GM12892 (cell line): ENCODE results near the gene GPR35.

Experiments
- POLR2A ChIP-seq: IDR thresholded peaks from 2 replicates; pipeline ENCODE4 v1.6.1; 2011; ENCODE audit warnings: low read depth, low read length, control low read depth
- POLR2AphosphoS5 ChIP-seq: IDR thresholded peaks from 2 replicates; pipeline ENCODE4 v1.6.1; 2011; ENCODE audit warnings: low read depth, low read length, control low read depth
- TAF1 ChIP-seq: IDR thresholded peaks from 2 replicates; pipeline ENCODE4 v1.6.1; 2011; ENCODE audit warnings: low read depth, mild to moderate bottlenecking, control low read depth, low read length, borderline replicate concordance

DNA sequence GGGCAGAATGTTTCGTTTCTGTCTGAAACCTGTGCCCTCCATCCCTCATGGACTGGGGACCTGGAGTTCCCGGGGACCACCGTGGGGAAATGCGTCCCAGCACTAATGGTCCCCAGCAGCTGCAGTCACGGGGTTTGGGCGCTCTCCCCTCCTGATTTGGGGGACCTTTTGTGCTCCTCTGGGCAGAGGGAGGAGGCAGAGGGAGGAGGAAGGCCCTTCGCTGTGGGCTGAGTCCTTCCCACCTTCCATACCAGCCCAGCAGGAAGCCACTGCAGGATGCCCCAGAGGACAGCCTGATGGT is 3.2 kb downstream of the GPR35 start:
- TF ChIP-seq POLR2A: no peak
- no peak for TF ChIP-seq POLR2AphosphoS5
- TF ChIP-seq TAF1: no peak
